Measurements from ENCODE around the gene GATAD2A. TPM values are rescaled to one million over a fixed set of nuclear protein-coding genes. Genes with fewer than 3 reads are reported as not detected.

The GATAD2A gene
- total and polyA plus RNA-seq, 2 of the 8 experiments (the other 6 are each of a cell fraction or from before 2014, with no cell fraction given), result 38.4 to 205 TPM

DNA sequence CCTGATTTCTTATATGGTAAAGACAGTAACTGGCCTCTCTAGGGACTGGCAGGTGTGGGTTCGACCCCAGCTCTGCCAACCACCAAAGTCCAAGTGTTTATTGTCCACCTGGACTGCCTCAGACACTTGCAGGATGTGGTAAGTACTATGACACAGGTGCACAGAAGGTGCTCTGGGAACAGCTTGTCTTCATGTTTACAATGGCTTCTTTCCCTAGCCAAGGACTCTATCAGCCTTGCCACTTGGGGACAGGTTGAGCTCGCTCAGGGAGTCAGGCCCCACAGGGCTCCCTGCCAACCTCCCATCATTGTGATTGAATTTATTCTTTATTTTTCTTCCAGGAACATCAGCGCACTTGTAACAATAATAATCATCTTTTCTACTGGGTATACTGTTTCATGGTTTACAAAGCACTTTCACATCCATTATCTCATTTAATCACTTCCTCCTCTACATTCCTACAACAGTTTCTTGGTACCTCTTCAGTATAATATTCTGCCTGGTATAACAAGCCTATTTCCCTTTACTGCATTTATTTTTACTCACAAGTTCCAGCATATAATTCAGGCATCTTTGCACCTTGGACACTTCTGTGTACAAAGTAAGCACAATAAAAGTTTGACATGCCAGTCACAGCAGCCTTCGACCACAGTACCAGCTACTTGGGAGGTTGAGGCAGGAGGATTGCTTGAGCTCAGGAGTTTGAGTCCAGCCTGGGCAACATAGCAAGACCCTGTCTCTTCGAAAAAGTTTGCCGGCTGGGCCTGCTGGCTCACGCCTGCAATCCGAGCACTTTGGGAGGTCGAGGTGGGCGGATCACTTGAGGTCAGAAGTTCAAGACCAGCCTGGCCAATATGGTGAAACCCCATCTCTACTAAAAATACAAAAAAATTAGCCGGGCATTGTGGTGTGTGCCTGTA, 24.2 kb upstream of the GATAD2A start:
- FAIRE-seq, result no peak
- WGBS, 2 experiments (ENCODE audit: extremely low coverage in 1 of 2, insufficient coverage in 1 of 2, insufficient read length in 1 of 2, insufficient replicate concordance in 2 of 2, low coverage in 1 of 2, low lambda C conversion rate in 2 of 2, missing lambda C conversion rate in 1 of 2), result 88% methylated on average over 11 of the region's 11 CpGs; no CpG with 5 or more reads in 1 of the 2 experiments
- no peak overlapping the region for H3K18ac ChIP-seq (ENCODE audit: extremely low read depth, low read length)
- TF ChIP-seq POLR2AphosphoS5 (IDR thresholded peaks at IDR 0.05; ENCODE audit: low read depth, low read length), result no peak
- no peak for TF ChIP-seq RNF2 (IDR thresholded peaks at IDR 0.05; ENCODE audit: borderline replicate concordance, low read depth, low read length, missing control alignments, poor library complexity, severe bottlenecking)
- TF ChIP-seq RAD21 (IDR thresholded peaks at IDR 0.05 in 1 of 2, conservative IDR thresholded peaks at IDR 0.05 in 1 of 2; ENCODE audit: low read depth in 2 of 2, low read length in 2 of 2), result no peak
- TF ChIP-seq SP2 (IDR thresholded peaks at IDR 0.05; ENCODE audit: low read length), result no peak
- no peak for TF ChIP-seq SIRT6 (IDR thresholded peaks at IDR 0.05; ENCODE audit: low read length)
- TF ChIP-seq TCF12 (IDR thresholded peaks at IDR 0.05; ENCODE audit: low read depth, low read length), result no peak
- no peak for TF ChIP-seq GTF2F1 (IDR thresholded peaks at IDR 0.05; ENCODE audit: borderline replicate concordance, low read depth, low read length)
- no peak for TF ChIP-seq POLR2A (IDR thresholded peaks at IDR 0.05; ENCODE audit: control extremely low read depth in 1 of 2, low read depth in 2 of 2, low read length in 2 of 2)
- no peak for TF ChIP-seq NANOG (IDR thresholded peaks at IDR 0.05; ENCODE audit: insufficient read depth, low read depth, low read length, poor library complexity, severe bottlenecking)
- TF ChIP-seq ZNF274 (IDR thresholded peaks at IDR 0.05; ENCODE audit: borderline replicate concordance, extremely low read depth, low read length), result no peak
- no peak for TF ChIP-seq TBP (IDR thresholded peaks at IDR 0.05; ENCODE audit: low read depth, low read length)

More for the DNA sequence above, 24.2 kb upstream of the GATAD2A start:
- no peak for DNase-seq (ENCODE audit: low read depth in 1 of 2, low spot score in 2 of 2)
- Histone ChIP-seq H3K56ac (replicated peaks; ENCODE audit: insufficient read length, low read depth, low read length) (no peak overlapping the region), H3K14ac (ENCODE audit: insufficient read length) (no peak overlapping the region), H2BK5ac (ENCODE audit: low read depth, low read length) (no peak overlapping the region), H3K9ac (replicated peaks in 1 of 4; ENCODE audit: extremely low read depth in 1 of 4, low read depth in 3 of 4, low read length in 3 of 4) (no peak overlapping the region), H2AFZ (ENCODE audit: low read length) (no peak overlapping the region), H4K5ac (ENCODE audit: insufficient read length, low read depth, low read length) (no peak overlapping the region), H3K36me3 (ENCODE audit: control insufficient read depth in 2 of 4, insufficient read depth in 4 of 4, low read length in 3 of 4) (no peaks in the 10 kb centered on the region), H3K9me3 (ENCODE audit: insufficient read depth in 2 of 2, low read depth in 1 of 2, low read length in 1 of 2) (no peaks in the 10 kb centered on the region), H3K27me3 (replicated peaks in 1 of 4; ENCODE audit: control insufficient read depth in 3 of 4, extremely low read depth in 1 of 4, insufficient read depth in 3 of 4, low read length in 3 of 4) (peaks cover 0 to 3% (median 3%) of the 10 kb centered on the region in 4 experiments; a peak in 2 of 7 replicates), H3K79me1 (ENCODE audit: low read depth, low read length) (no peaks in the 10 kb centered on the region), H2AK5ac (ENCODE audit: low read depth, low read length) (no peak overlapping the region), H2BK120ac (replicated peaks; ENCODE audit: low read depth, low read length) (no peak overlapping the region), H3K23ac (ENCODE audit: insufficient read length) (no peak overlapping the region), H3K4me1 (replicated peaks in 1 of 4; ENCODE audit: control insufficient read depth in 3 of 4, insufficient read depth in 4 of 4, low read length in 3 of 4) (peaks cover 2 to 11% (median 6%) of the 10 kb centered on the region in 4 experiments), H3K4me3 (ENCODE audit: extremely low read depth in 1 of 4, insufficient read depth in 2 of 4, low read depth in 3 of 4, low read length in 4 of 4) (no peak overlapping the region), H3K27ac (ENCODE audit: low read depth, low read length) (no peak overlapping the region), H2BK20ac (ENCODE audit: low read length) (no peak overlapping the region), H3K4ac (replicated peaks; ENCODE audit: insufficient read length, low read depth, low read length) (no peak overlapping the region), H4K91ac (replicated peaks; ENCODE audit: insufficient read length, low read length) (no peak overlapping the region), H2BK15ac (ENCODE audit: low read length) (no peak overlapping the region), H4K8ac (ENCODE audit: extremely low read depth, insufficient read depth, low read length) (no peak overlapping the region), H4K20me1 (replicated peaks in 1 of 2; ENCODE audit: control insufficient read depth in 1 of 2, insufficient read depth in 2 of 2, low read length in 2 of 2) (no peaks in the 10 kb centered on the region), H3K79me2 (ENCODE audit: control insufficient read depth in 1 of 2, insufficient read depth in 2 of 2, low read length in 2 of 2) (0 out of 4 replicates have a peak, but pooled peaks cover 0 to under 1% of the 10 kb centered on the region in 2 experiments), H2BK12ac (ENCODE audit: low read depth, low read length) (no peak overlapping the region), H3K23me2 (ENCODE audit: low read depth, low read length) (no peaks in the 10 kb centered on the region; the same call in 1 of the 2 replicates), H3K4me2 (ENCODE audit: insufficient read depth in 1 of 2, low read depth in 2 of 2, low read length in 2 of 2) (no peak overlapping the region)
- ChIA-PET CTCF (ENCODE audit: partially characterized antibody) (interaction anchor here (0.6 to 4.6 kb wide), 9 partner anchors 10 to 109 kb away, joined by 3 to 25 read pairs (median 3); no protein-coding TSS in a partner anchor), POLR2A (ENCODE audit: partially characterized antibody) (interaction anchor here (0.6 to 2.2 kb wide), 4 partner anchors 24 to 1200 kb away, joined by 3 to 8 read pairs (median 3); partner anchors contain the start of gene GATAD2A)

Measured in H1 (cell line).